ENCODE results near the gene FLT3LG.

DNA sequence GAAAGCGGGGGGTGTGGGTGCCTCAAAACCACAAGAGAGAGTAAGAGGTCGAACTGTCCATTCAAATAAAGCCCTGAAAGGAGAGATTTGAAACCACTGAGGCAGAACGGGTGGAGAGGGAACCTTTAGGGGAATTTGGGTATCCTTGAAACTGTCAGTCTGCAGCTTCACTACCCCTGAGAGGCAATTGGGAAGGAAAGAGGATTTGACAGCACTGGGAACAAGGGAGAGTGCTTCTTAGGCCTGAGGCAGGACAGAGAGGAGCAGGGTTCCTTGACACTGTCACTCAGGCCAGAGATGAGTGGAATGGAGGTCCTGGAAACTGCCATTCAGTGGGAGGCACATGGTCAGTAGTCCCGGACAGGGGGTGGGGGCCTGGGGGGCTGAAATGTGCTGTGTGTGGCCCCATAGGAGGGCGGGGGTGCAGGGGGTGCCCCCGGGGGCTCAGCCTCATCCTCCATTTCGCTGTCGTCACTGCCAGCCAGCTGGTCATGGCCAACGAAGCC lies 43.8 kb upstream of the FLT3LG start:
- no peak for TF ChIP-seq POLR2A (IDR thresholded peaks at IDR 0.05)
- TF ChIP-seq, protein P1, sequence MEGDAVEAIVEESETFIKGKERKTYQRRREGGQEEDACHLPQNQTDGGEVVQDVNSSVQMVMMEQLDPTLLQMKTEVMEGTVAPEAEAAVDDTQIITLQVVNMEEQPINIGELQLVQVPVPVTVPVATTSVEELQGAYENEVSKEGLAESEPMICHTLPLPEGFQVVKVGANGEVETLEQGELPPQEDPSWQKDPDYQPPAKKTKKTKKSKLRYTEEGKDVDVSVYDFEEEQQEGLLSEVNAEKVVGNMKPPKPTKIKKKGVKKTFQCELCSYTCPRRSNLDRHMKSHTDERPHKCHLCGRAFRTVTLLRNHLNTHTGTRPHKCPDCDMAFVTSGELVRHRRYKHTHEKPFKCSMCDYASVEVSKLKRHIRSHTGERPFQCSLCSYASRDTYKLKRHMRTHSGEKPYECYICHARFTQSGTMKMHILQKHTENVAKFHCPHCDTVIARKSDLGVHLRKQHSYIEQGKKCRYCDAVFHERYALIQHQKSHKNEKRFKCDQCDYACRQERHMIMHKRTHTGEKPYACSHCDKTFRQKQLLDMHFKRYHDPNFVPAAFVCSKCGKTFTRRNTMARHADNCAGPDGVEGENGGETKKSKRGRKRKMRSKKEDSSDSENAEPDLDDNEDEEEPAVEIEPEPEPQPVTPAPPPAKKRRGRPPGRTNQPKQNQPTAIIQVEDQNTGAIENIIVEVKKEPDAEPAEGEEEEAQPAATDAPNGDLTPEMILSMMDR (IDR thresholded peaks at IDR 0.05) = no peak

Data from prostate gland (tissue), 2 donors.